ENCODE results near the gene STEAP2.

STEAP2 gene

GRCh38 chr7:90225181-90225580 lies 13.6 kb downstream of the STEAP2 start:
- Histone ChIP-seq H3K36me3 (replicated peaks; ENCODE audit: low read depth, low read length) (no peaks in the 10 kb centered on the region), H3K27me3 (ENCODE audit: low read depth, low read length) (no peaks in the 10 kb centered on the region)

GRCh38 chr7:90225601-90226000 lies 14.1 kb downstream of the STEAP2 start:
- Histone ChIP-seq H3K36me3 (replicated peaks; ENCODE audit: low read depth, low read length) (no peaks in the 10 kb centered on the region), H3K4me1 (ENCODE audit: low read length) (peaks cover 6% of the 10 kb centered on the region), H3K4me3 (ENCODE audit: low read length) (no peak overlapping the region), H3K9me3 (ENCODE audit: insufficient read depth, low read length) (no peaks in the 10 kb centered on the region), H3K9ac (ENCODE audit: low read length) (no peak overlapping the region), H3K27me3 (ENCODE audit: low read depth, low read length) (no peaks in the 10 kb centered on the region), H2AFZ (ENCODE audit: low read depth, low read length) (no peak overlapping the region), H3K4me2 (ENCODE audit: low read length) (no peak overlapping the region), H3K27ac (ENCODE audit: low read length) (no peak overlapping the region), H4K20me1 (ENCODE audit: insufficient read depth, low read length) (no peaks in the 10 kb centered on the region), H3K79me2 (ENCODE audit: low read length) (no peaks in the 10 kb centered on the region)
- TF ChIP-seq EZH2phosphoT487 (IDR thresholded peaks at IDR 0.05; ENCODE audit: low read depth): no peak
- no peak for TF ChIP-seq CTCF (IDR thresholded peaks at IDR 0.05; ENCODE audit: low read depth, low read length)

More at GRCh38 chr7:90225181-90225580, 13.6 kb downstream of the STEAP2 start:
- H3K27ac ChIP-seq (ENCODE audit: low read length): no peak overlapping the region
- TF ChIP-seq CTCF (IDR thresholded peaks at IDR 0.05; ENCODE audit: low read depth, low read length) (no peak), EZH2phosphoT487 (IDR thresholded peaks at IDR 0.05; ENCODE audit: low read depth) (no peak)
- no peak overlapping the region for H3K4me3 ChIP-seq (ENCODE audit: low read length)
- H3K79me2 ChIP-seq (ENCODE audit: low read length): no peaks in the 10 kb centered on the region
- no peaks in the 10 kb centered on the region for H3K9me3 ChIP-seq (ENCODE audit: insufficient read depth, low read length)
- no peaks in the 10 kb centered on the region for H4K20me1 ChIP-seq (ENCODE audit: insufficient read depth, low read length)
- H3K4me2 ChIP-seq (ENCODE audit: low read length): no peak overlapping the region
- no peak overlapping the region for H2AFZ ChIP-seq (ENCODE audit: low read depth, low read length)
- H3K9ac ChIP-seq (ENCODE audit: low read length): no peak overlapping the region
- H3K4me1 ChIP-seq (ENCODE audit: low read length): peaks cover 6% of the 10 kb centered on the region

- H3K4me2 ChIP-seq (ENCODE audit: low read length): no peak overlapping the region
- no peak overlapping the region for H2AFZ ChIP-seq (ENCODE audit: low read depth, low read length)
- H3K27ac ChIP-seq (ENCODE audit: low read length): no peak overlapping the region
- H3K9me3 ChIP-seq (ENCODE audit: insufficient read depth, low read length): no peaks in the 10 kb centered on the region
- TF ChIP-seq EZH2phosphoT487 (IDR thresholded peaks at IDR 0.05; ENCODE audit: low read depth) (no peak), CTCF (IDR thresholded peaks at IDR 0.05; ENCODE audit: low read depth, low read length) (no peak)
- no peak overlapping the region for H3K9ac ChIP-seq (ENCODE audit: low read length)
- no peaks in the 10 kb centered on the region for H3K27me3 ChIP-seq (ENCODE audit: low read depth, low read length)
- no peaks in the 10 kb centered on the region for H4K20me1 ChIP-seq (ENCODE audit: insufficient read depth, low read length)
- H3K36me3 ChIP-seq (replicated peaks; ENCODE audit: low read depth, low read length): no peaks in the 10 kb centered on the region
- H3K4me3 ChIP-seq (ENCODE audit: low read length): no peak overlapping the region
- peaks cover 6% of the 10 kb centered on the region for H3K4me1 ChIP-seq (ENCODE audit: low read length)
- H3K79me2 ChIP-seq (ENCODE audit: low read length): no peaks in the 10 kb centered on the region
Measured at GRCh38 chr7:90227259-90227658, 15.7 kb downstream of the STEAP2 start.

- no peak for TF ChIP-seq CTCF (IDR thresholded peaks at IDR 0.05; ENCODE audit: low read depth, low read length)
- no peak for TF ChIP-seq EZH2phosphoT487 (IDR thresholded peaks at IDR 0.05; ENCODE audit: low read depth)
- H3K9me3 ChIP-seq (ENCODE audit: insufficient read depth, low read length): no peaks in the 10 kb centered on the region
- H3K4me2 ChIP-seq (ENCODE audit: low read length): no peak overlapping the region
- no peak overlapping the region for H3K27ac ChIP-seq (ENCODE audit: low read length)
- no peak overlapping the region for H3K4me3 ChIP-seq (ENCODE audit: low read length)
- H3K27me3 ChIP-seq (ENCODE audit: low read depth, low read length): no peaks in the 10 kb centered on the region
- H2AFZ ChIP-seq (ENCODE audit: low read depth, low read length): no peak overlapping the region
- no peaks in the 10 kb centered on the region for H3K36me3 ChIP-seq (replicated peaks; ENCODE audit: low read depth, low read length)
- H3K4me1 ChIP-seq (ENCODE audit: low read length): peaks cover 6% of the 10 kb centered on the region
- H3K79me2 ChIP-seq (ENCODE audit: low read length): no peaks in the 10 kb centered on the region
- no peak overlapping the region for H3K9ac ChIP-seq (ENCODE audit: low read length)
- no peaks in the 10 kb centered on the region for H4K20me1 ChIP-seq (ENCODE audit: insufficient read depth, low read length)
Measured at GRCh38 chr7:90229682-90230081, 18.1 kb downstream of the STEAP2 start.

All from OCI-LY3 (cell line).